ENCODE data around the gene PPL.
A peak's percentile ranks its signal among the peaks of the same experiment; 100 is the strongest.

PPL gene

GRCh38 chr16:4944333-4945281, 7.7 kb upstream of the PPL start:
- Histone ChIP-seq H3K36me3 (ENCODE audit: control insufficient read depth, insufficient read depth, low read length) (no peaks in the 10 kb centered on the region), H3K27ac (ENCODE audit: low read length) (no peak overlapping the region), H3K4me3 (ENCODE audit: low read length) (no peak overlapping the region), H3K4me1 (ENCODE audit: control insufficient read depth, insufficient read depth, low read length) (peaks cover 21% of the 10 kb centered on the region), H3K27me3 (ENCODE audit: control insufficient read depth, insufficient read depth, low read length) (no peaks in the 10 kb centered on the region), H3K9me3 (ENCODE audit: control insufficient read depth, insufficient read depth, low read length) (no peaks in the 10 kb centered on the region)
- no CpG with 5 or more reads among the region's 20 CpGs for WGBS (ENCODE audit: insufficient coverage, insufficient read length)
- no peak for DNase-seq (ENCODE audit: low read depth, low spot score)

- Histone ChIP-seq H3K9me3 (ENCODE audit: control insufficient read depth, insufficient read depth, low read length) (no peaks in the 10 kb centered on the region), H3K36me3 (ENCODE audit: control insufficient read depth, insufficient read depth, low read length) (no peaks in the 10 kb centered on the region), H3K27me3 (ENCODE audit: control insufficient read depth, insufficient read depth, low read length) (no peaks in the 10 kb centered on the region), H3K4me1 (ENCODE audit: control insufficient read depth, insufficient read depth, low read length) (peaks cover 17% of the 10 kb centered on the region), H3K27ac (ENCODE audit: low read length) (no peak overlapping the region), H3K4me3 (ENCODE audit: low read length) (no peak overlapping the region)
- WGBS (ENCODE audit: insufficient coverage, insufficient read length), result no CpG with 5 or more reads among the region's 9 CpGs
- no peak for DNase-seq (ENCODE audit: low read depth, low spot score)
Measured at GRCh38 chr16:4942481-4942880, 5.5 kb upstream of the PPL start.

- DNase-seq (ENCODE audit: low read depth, low spot score), result no peak
- no CpG with 5 or more reads among the region's 7 CpGs for WGBS (ENCODE audit: insufficient coverage, insufficient read length)
- no peaks in the 10 kb centered on the region for H3K9me3 ChIP-seq (ENCODE audit: control insufficient read depth, insufficient read depth, low read length)
- no peak overlapping the region for H3K4me3 ChIP-seq (ENCODE audit: low read length)
- H3K27ac ChIP-seq (ENCODE audit: low read length), result no peak overlapping the region
- H3K27me3 ChIP-seq (ENCODE audit: control insufficient read depth, insufficient read depth, low read length), result no peaks in the 10 kb centered on the region
- H3K36me3 ChIP-seq (ENCODE audit: control insufficient read depth, insufficient read depth, low read length), result no peaks in the 10 kb centered on the region
- peaks cover 19% of the 10 kb centered on the region for H3K4me1 ChIP-seq (ENCODE audit: control insufficient read depth, insufficient read depth, low read length)
Measured at GRCh38 chr16:4940719-4941118, 3.8 kb upstream of the PPL start.

DNA sequence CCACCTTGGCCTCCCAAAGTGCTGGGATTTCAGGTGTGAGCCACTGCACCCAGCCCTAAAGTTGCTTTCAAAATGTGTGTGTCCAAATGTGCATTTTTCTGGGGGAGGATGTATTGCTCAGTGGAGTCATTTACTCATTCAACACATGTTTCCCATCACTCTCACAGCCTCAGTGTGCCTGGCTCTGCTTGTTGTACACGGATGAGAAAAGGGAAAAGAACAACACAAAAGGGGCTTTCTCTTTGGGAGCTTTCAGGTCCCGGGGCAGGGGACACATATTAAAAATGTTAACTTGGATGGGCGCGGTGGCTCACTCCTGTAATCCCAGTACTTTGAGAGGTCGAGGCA, 1.7 kb upstream of the PPL start:
- peaks cover 17% of the 10 kb centered on the region for H3K4me1 ChIP-seq (ENCODE audit: control insufficient read depth, insufficient read depth, low read length)
- no peaks in the 10 kb centered on the region for H3K9me3 ChIP-seq (ENCODE audit: control insufficient read depth, insufficient read depth, low read length)
- no peak for DNase-seq (ENCODE audit: low read depth, low spot score)
- no CpG with 5 or more reads among the region's 5 CpGs for WGBS (ENCODE audit: insufficient coverage, insufficient read length)
- no peak overlapping the region for H3K4me3 ChIP-seq (ENCODE audit: low read length)
- H3K36me3 ChIP-seq (ENCODE audit: control insufficient read depth, insufficient read depth, low read length), result no peaks in the 10 kb centered on the region
- H3K27ac ChIP-seq (ENCODE audit: low read length), result no peak overlapping the region
- H3K27me3 ChIP-seq (ENCODE audit: control insufficient read depth, insufficient read depth, low read length), result no peaks in the 10 kb centered on the region

- no peaks in the 10 kb centered on the region for H3K36me3 ChIP-seq (ENCODE audit: control insufficient read depth, insufficient read depth, low read length)
- H3K27ac ChIP-seq (ENCODE audit: low read length), result no peak overlapping the region
- DNase-seq (ENCODE audit: low read depth, low spot score), result no peak
- no peak overlapping the region for H3K4me3 ChIP-seq (ENCODE audit: low read length)
- H3K4me1 ChIP-seq (ENCODE audit: control insufficient read depth, insufficient read depth, low read length), result peaks cover 13% of the 10 kb centered on the region
- no peaks in the 10 kb centered on the region for H3K27me3 ChIP-seq (ENCODE audit: control insufficient read depth, insufficient read depth, low read length)
- H3K9me3 ChIP-seq (ENCODE audit: control insufficient read depth, insufficient read depth, low read length), result no peaks in the 10 kb centered on the region
- WGBS (ENCODE audit: insufficient coverage, insufficient read length), result no CpG with 5 or more reads among the region's 16 CpGs
Measured at GRCh38 chr16:4937782-4938682, 1.1 kb upstream of the PPL start.

DNA sequence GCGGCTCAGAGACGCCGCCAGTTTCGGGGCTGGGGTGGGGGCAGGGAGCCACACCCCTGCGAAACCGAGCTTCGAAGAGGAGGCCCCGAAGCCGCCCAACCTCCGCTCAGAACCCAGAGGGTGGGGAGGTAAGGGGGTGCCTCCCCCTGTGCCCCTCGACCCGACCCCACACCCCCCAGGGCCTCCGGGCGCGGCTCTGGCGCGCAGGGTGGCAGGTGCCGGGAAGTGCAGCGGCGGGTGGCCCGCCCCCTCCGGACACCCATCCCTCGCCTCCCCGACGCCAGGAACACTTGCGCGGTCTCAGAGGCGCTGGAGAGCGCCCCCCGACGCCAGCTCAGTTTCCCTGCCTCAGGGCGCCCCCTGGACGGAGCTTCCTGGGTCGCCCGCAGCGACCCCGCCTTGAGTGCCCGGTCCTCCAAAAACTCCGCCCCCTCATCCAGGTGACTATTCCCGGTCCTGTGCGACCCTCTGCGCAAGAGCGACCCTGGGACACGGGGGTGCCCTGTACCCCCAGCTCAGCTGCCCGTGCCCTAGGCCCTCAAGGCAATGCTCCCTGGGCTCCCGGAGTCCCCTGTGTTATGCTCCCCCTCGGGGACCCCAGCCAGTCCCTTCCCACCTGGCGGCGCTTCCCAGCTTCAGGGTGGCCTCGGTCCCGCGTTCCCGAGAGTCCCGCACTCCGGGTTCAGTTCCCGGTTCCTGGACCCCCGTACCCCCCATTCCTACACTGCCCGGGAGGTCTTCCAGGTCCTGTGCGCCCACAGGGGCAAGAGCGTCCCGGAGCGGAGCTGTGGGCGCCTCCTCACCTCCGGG, 562 bp downstream of the PPL start:
- H3K27ac ChIP-seq (ENCODE audit: low read length), result no peak overlapping the region
- peaks cover 11% of the 10 kb centered on the region for H3K4me1 ChIP-seq (ENCODE audit: control insufficient read depth, insufficient read depth, low read length)
- no CpG with 5 or more reads among the region's 64 CpGs for WGBS (ENCODE audit: insufficient coverage, insufficient read length)
- no peaks in the 10 kb centered on the region for H3K27me3 ChIP-seq (ENCODE audit: control insufficient read depth, insufficient read depth, low read length)
- H3K36me3 ChIP-seq (ENCODE audit: control insufficient read depth, insufficient read depth, low read length), result no peaks in the 10 kb centered on the region
- H3K4me3 ChIP-seq (ENCODE audit: low read length), result peak overlapping the region; percentile 98
- H3K9me3 ChIP-seq (ENCODE audit: control insufficient read depth, insufficient read depth, low read length), result no peaks in the 10 kb centered on the region
- no peak for DNase-seq (ENCODE audit: low read depth, low spot score)

GRCh38 chr16:4935241-4935855, 1.6 kb downstream of the PPL start:
- Histone ChIP-seq H3K27ac (ENCODE audit: low read length) (no peak overlapping the region), H3K36me3 (ENCODE audit: control insufficient read depth, insufficient read depth, low read length) (no peaks in the 10 kb centered on the region; the same call in 1 of the 2 replicates), H3K27me3 (ENCODE audit: control insufficient read depth, insufficient read depth, low read length) (no peaks in the 10 kb centered on the region), H3K4me1 (ENCODE audit: control insufficient read depth, insufficient read depth, low read length) (peaks cover 7% of the 10 kb centered on the region), H3K9me3 (ENCODE audit: control insufficient read depth, insufficient read depth, low read length) (no peaks in the 10 kb centered on the region), H3K4me3 (ENCODE audit: low read length) (no peak overlapping the region)
- no peak for DNase-seq (ENCODE audit: low read depth, low spot score)
- WGBS (ENCODE audit: insufficient coverage, insufficient read length), result no CpG with 5 or more reads among the region's 19 CpGs

GRCh38 chr16:4934591-4934990, 2.4 kb downstream of the PPL start:
- Histone ChIP-seq H3K27me3 (ENCODE audit: control insufficient read depth, insufficient read depth, low read length) (no peaks in the 10 kb centered on the region), H3K27ac (ENCODE audit: low read length) (no peak overlapping the region), H3K9me3 (ENCODE audit: control insufficient read depth, insufficient read depth, low read length) (no peaks in the 10 kb centered on the region), H3K4me1 (ENCODE audit: control insufficient read depth, insufficient read depth, low read length) (peaks cover 7% of the 10 kb centered on the region), H3K4me3 (ENCODE audit: low read length) (no peak overlapping the region), H3K36me3 (ENCODE audit: control insufficient read depth, insufficient read depth, low read length) (no peaks in the 10 kb centered on the region; the same call in 1 of the 2 replicates)
- WGBS (ENCODE audit: insufficient coverage, insufficient read length), result no CpG with 5 or more reads among the region's 6 CpGs
- no peak for DNase-seq (ENCODE audit: low read depth, low spot score)

GRCh38 chr16:4933871-4934395, 3.0 kb downstream of the PPL start:
- WGBS (ENCODE audit: insufficient coverage, insufficient read length), result no CpG with 5 or more reads among the region's 15 CpGs
- H3K4me1 ChIP-seq (ENCODE audit: control insufficient read depth, insufficient read depth, low read length), result peaks cover 7% of the 10 kb centered on the region
- no peak for DNase-seq (ENCODE audit: low read depth, low spot score)
- no peaks in the 10 kb centered on the region for H3K9me3 ChIP-seq (ENCODE audit: control insufficient read depth, insufficient read depth, low read length)
- no peak overlapping the region for H3K27ac ChIP-seq (ENCODE audit: low read length)
- no peak overlapping the region for H3K4me3 ChIP-seq (ENCODE audit: low read length)
- H3K36me3 ChIP-seq (ENCODE audit: control insufficient read depth, insufficient read depth, low read length), result no peaks in the 10 kb centered on the region; the same call in 1 of the 2 replicates
- no peaks in the 10 kb centered on the region for H3K27me3 ChIP-seq (ENCODE audit: control insufficient read depth, insufficient read depth, low read length)
